ENCODE data around the gene ALOX5.

DNA sequence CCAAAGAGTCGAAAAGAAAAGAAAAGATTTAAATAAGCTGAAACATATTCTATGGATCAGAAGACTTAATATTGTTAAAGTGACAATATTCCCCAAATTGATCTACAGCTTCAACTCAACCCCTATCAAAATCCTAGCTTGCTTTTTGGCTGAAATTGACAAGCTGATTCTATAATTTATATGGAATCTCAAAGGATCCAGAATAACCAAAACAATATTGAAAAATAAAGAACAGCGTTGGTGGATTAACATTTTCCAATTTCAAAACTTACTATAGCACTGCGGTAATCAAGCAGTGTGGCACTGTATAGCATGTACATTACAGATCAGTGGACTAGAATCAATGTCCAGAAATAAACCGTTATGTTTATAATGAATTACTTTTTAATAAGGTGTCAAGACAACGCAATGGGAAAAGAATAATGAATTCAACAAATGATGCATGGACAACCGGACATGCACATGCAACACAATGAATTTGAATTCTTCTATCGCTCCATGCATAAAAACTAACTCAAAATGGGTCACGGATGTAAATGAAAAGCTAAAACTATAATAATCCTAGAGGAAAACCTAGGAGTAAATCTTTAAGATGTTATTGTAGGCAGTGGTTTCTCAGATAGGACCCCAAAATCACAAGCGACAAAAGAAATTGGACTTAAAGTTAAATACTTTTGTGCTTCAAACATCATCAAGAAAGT, 1.6 kb upstream of the ALOX5 start:
- TF ChIP-seq, protein P1, sequence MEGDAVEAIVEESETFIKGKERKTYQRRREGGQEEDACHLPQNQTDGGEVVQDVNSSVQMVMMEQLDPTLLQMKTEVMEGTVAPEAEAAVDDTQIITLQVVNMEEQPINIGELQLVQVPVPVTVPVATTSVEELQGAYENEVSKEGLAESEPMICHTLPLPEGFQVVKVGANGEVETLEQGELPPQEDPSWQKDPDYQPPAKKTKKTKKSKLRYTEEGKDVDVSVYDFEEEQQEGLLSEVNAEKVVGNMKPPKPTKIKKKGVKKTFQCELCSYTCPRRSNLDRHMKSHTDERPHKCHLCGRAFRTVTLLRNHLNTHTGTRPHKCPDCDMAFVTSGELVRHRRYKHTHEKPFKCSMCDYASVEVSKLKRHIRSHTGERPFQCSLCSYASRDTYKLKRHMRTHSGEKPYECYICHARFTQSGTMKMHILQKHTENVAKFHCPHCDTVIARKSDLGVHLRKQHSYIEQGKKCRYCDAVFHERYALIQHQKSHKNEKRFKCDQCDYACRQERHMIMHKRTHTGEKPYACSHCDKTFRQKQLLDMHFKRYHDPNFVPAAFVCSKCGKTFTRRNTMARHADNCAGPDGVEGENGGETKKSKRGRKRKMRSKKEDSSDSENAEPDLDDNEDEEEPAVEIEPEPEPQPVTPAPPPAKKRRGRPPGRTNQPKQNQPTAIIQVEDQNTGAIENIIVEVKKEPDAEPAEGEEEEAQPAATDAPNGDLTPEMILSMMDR (IDR thresholded peaks at IDR 0.05), result no peak
- TF ChIP-seq EP300 (IDR thresholded peaks at IDR 0.05) (no peak), POLR2A (IDR thresholded peaks at IDR 0.05) (no peak), POLR2AphosphoS5 (IDR thresholded peaks at IDR 0.05) (no peak)
